H1 (cell line): ENCODE measurements around the gene ST6GALNAC3. TPM values are rescaled to one million over a fixed set of nuclear protein-coding genes. Genes with fewer than 3 reads are reported as not detected.

Source experiments
- CTCF ChIA-PET: fragments of 300-600 bp; sonication (Branson Sonifier 250); formaldehyde crosslinking; loops from one replicate; lab custom pipeline; 2021; ENCODE audit not compliant: partially characterized antibody; lab: Charles Lee
- POLR2A ChIA-PET: fragments of 300-600 bp; sonication (Branson Sonifier 250); formaldehyde crosslinking; loops from one replicate; lab custom pipeline; 2021; ENCODE audit warnings: inconsistent platforms; ENCODE audit not compliant: partially characterized antibody; lab: Charles Lee
- DNase-seq, 2 experiments: peaks; one replicate each; pipeline versions ENCODE4 v3.0.0 to v3.0.0-alpha.2; 2010 to 2022; ENCODE audit warnings: low spot score in 2 of 2, low read depth in 1 of 2, mixed read lengths in 1 of 2
- FAIRE-seq: peaks from 2 replicates; lab custom pipeline; 2011; peaks lifted over from hg19 to GRCh38; lab: Jason Lieb, UNC
- H2AFZ ChIP-seq: 2 replicates; pipeline ENCODE4 v1.8.1; 2012; ENCODE audit warnings: low read length, inconsistent platforms
- H2AK5ac ChIP-seq: 2 replicates; pipeline ENCODE4 v1.6.1; 2013; ENCODE audit warnings: low read depth, low read length
- H2BK120ac ChIP-seq: replicated peaks from 2 replicates; pipeline ENCODE3; 2013; ENCODE audit warnings: low read depth, low read length, inconsistent platforms
- H2BK12ac ChIP-seq: 2 replicates; pipeline ENCODE4 v1.6.1; 2013; ENCODE audit warnings: low read depth, low read length
- H2BK15ac ChIP-seq: 2 replicates; pipeline ENCODE4 v1.6.1; 2013; ENCODE audit warnings: low read length
- H2BK20ac ChIP-seq: 2 replicates; pipeline ENCODE4 v1.6.1; 2013; ENCODE audit warnings: low read length
- H2BK5ac ChIP-seq: 2 replicates; pipeline ENCODE4 v1.6.1; 2013; ENCODE audit warnings: low read depth, low read length
- H3K14ac ChIP-seq: 2 replicates; pipeline ENCODE4 v1.6.1; 2013; ENCODE audit warnings: inconsistent platforms; ENCODE audit not compliant: insufficient read length
- H3K18ac ChIP-seq: 2 replicates; pipeline ENCODE4 v1.6.1; 2013; ENCODE audit warnings: low read length; ENCODE audit errors: extremely low read depth
- H3K23ac ChIP-seq: 2 replicates; pipeline ENCODE4 v1.6.1; 2013; ENCODE audit warnings: inconsistent platforms; ENCODE audit not compliant: insufficient read length
- H3K23me2 ChIP-seq: 2 replicates; pipeline ENCODE4 v1.6.1; 2013; ENCODE audit warnings: low read depth, low read length
- H3K27ac ChIP-seq: 2 replicates; pipeline ENCODE4 v1.6.1; 2011; ENCODE audit warnings: low read depth, low read length, inconsistent platforms
- H3K27me3 ChIP-seq, 4 experiments: replicated peaks in 1 of 4; 1 replicate in 1 of 4; 2 replicates in 3 of 4; pipeline versions ENCODE4 v1.6.1 to v1.8.1; 2011 to 2013; ENCODE audit warnings: low read length in 3 of 4, mild to moderate bottlenecking in 3 of 4, inconsistent platforms in 2 of 4, mixed read lengths in 2 of 4, moderate library complexity in 1 of 4; ENCODE audit not compliant: control insufficient read depth in 3 of 4, insufficient read depth in 3 of 4; ENCODE audit errors: extremely low read depth in 1 of 4
- H3K36me3 ChIP-seq, 4 experiments: 2 replicates each; pipeline versions ENCODE4 v1.6.1 to v1.8.1; 2011 to 2013; ENCODE audit warnings: mild to moderate bottlenecking in 4 of 4, low read length in 3 of 4, moderate library complexity in 2 of 4, control low read depth in 1 of 4, inconsistent platforms in 1 of 4; ENCODE audit not compliant: insufficient read depth in 4 of 4, control insufficient read depth in 2 of 4
- H3K4ac ChIP-seq: replicated peaks from 2 replicates; pipeline ENCODE3; 2013; ENCODE audit warnings: low read length, low read depth, mixed read lengths, inconsistent platforms; ENCODE audit not compliant: insufficient read length
- H3K4me1 ChIP-seq, 4 experiments: replicated peaks in 1 of 4; 1 replicate in 1 of 4; 2 replicates in 3 of 4; pipeline versions ENCODE4 v1.6.1 to v1.8.1; 2011 to 2013; ENCODE audit warnings: low read length in 3 of 4, inconsistent platforms in 2 of 4, mixed read lengths in 1 of 4; ENCODE audit not compliant: insufficient read depth in 4 of 4, control insufficient read depth in 3 of 4
- H3K4me2 ChIP-seq, 2 experiments: 2 replicates each; pipeline versions ENCODE4 v1.6.1 to v1.8.1; 2011 to 2013; ENCODE audit warnings: low read depth in 2 of 2, low read length in 2 of 2, control low read depth in 1 of 2, inconsistent platforms in 1 of 2, mild to moderate bottlenecking in 1 of 2; ENCODE audit not compliant: insufficient read depth in 1 of 2
- H3K4me3 ChIP-seq, 4 experiments: fragments of 200-600, 300-600 bp in 1 of 4; sonication (generic), shearing (Covaris generic), sonication (Bioruptor Twin) in 1 of 4; 2 replicates each; pipeline versions ENCODE4 v1.5.1 to v1.8.1; 2011 to 2016; ENCODE audit warnings: low read length in 4 of 4, low read depth in 3 of 4, control low read depth in 2 of 4, inconsistent platforms in 2 of 4, mild to moderate bottlenecking in 2 of 4, mixed read lengths in 1 of 4, moderate library complexity in 1 of 4; ENCODE audit not compliant: insufficient read depth in 2 of 4; ENCODE audit errors: extremely low read depth in 1 of 4
- H3K56ac ChIP-seq: replicated peaks from 2 replicates; pipeline ENCODE3; 2013; ENCODE audit warnings: low read depth, mild to moderate bottlenecking, mixed read lengths, low read length, inconsistent platforms; ENCODE audit not compliant: insufficient read length
- H3K79me1 ChIP-seq: 2 replicates; pipeline ENCODE4 v1.6.1; 2013; ENCODE audit warnings: low read depth, low read length, control low read depth
- H3K79me2 ChIP-seq, 2 experiments: 2 replicates each; pipeline versions ENCODE4 v1.6.1 to v1.8.1; 2012 to 2013; ENCODE audit warnings: low read length in 2 of 2, mild to moderate bottlenecking in 2 of 2, inconsistent platforms in 1 of 2; ENCODE audit not compliant: insufficient read depth in 2 of 2, control insufficient read depth in 1 of 2
- H3K9ac ChIP-seq, 4 experiments: replicated peaks in 1 of 4; 1 replicate in 1 of 4; 2 replicates in 3 of 4; pipeline versions ENCODE4 v1.6.1 to v1.8.1; 2011 to 2013; ENCODE audit warnings: low read depth in 3 of 4, low read length in 3 of 4, control low read depth in 2 of 4, mild to moderate bottlenecking in 2 of 4, moderate library complexity in 2 of 4, inconsistent platforms in 1 of 4; ENCODE audit errors: extremely low read depth in 1 of 4
- H3K9me3 ChIP-seq, 2 experiments: 2 replicates each; pipeline versions ENCODE4 v1.6.1 to v1.8.1; 2012 to 2013; ENCODE audit warnings: mild to moderate bottlenecking in 2 of 2, moderate library complexity in 2 of 2, control low read depth in 1 of 2, inconsistent platforms in 1 of 2, low read depth in 1 of 2, low read length in 1 of 2, mixed read lengths in 1 of 2; ENCODE audit not compliant: insufficient read depth in 2 of 2
- H4K20me1 ChIP-seq, 2 experiments: replicated peaks in 1 of 2; 2 replicates each; pipeline versions ENCODE3 to v1.8.1; 2011 to 2013; ENCODE audit warnings: inconsistent platforms in 2 of 2, low read length in 2 of 2, mild to moderate bottlenecking in 1 of 2; ENCODE audit not compliant: insufficient read depth in 2 of 2, control insufficient read depth in 1 of 2
- H4K5ac ChIP-seq: 2 replicates; pipeline ENCODE4 v1.6.1; 2013; ENCODE audit warnings: low read length, low read depth, mixed read lengths, inconsistent platforms; ENCODE audit not compliant: insufficient read length
- H4K8ac ChIP-seq: 2 replicates; pipeline ENCODE4 v1.8.0; 2013; ENCODE audit warnings: mild to moderate bottlenecking, moderate library complexity, low read length, inconsistent platforms; ENCODE audit not compliant: insufficient read depth; ENCODE audit errors: extremely low read depth
- H4K91ac ChIP-seq: replicated peaks from 2 replicates; pipeline ENCODE3; 2013; ENCODE audit warnings: low read length, mixed read lengths, inconsistent platforms; ENCODE audit not compliant: insufficient read length
- RXRA ChIP-seq: IDR thresholded peaks from 2 replicates; pipeline ENCODE4 v1.6.1; 2011; ENCODE audit warnings: low read depth, mild to moderate bottlenecking, low read length, moderate library complexity; ENCODE audit not compliant: insufficient read depth
- WGBS, 2 experiments: shearing (Covaris generic) in 1 of 2; methylation state at CpG; one replicate each; pipeline versions ENCODE4 v1.1.6 to v1.1.7; 2013 to 2015; ENCODE audit warnings: low lambda C conversion rate in 2 of 2, mixed read lengths in 2 of 2, inconsistent platforms in 1 of 2, low coverage in 1 of 2, missing lambda C conversion rate in 1 of 2; ENCODE audit not compliant: insufficient replicate concordance in 2 of 2, insufficient coverage in 1 of 2, insufficient read length in 1 of 2; ENCODE audit errors: extremely low coverage in 1 of 2, missing lambda C conversion rate in 1 of 2; 5-methylcytosine and 5-hydroxymethylcytosine counted together
- polyA plus RNA-seq, 7 experiments: library from polyadenylated mRNA; depleted of rRNA in 3 of 7; stranded (reverse) in 5 of 7; unstranded in 2 of 7; fragments of >200 nt in 5 of 7; fragments of 200-250 nt in 2 of 7; gene quantifications; 1 replicate in 5 of 7; 2 replicates in 1 of 7; 4 replicates in 1 of 7; pipeline versions ENCODE4 v1.2.1 to v1.2.3, GENCODE V29; 2011 to 2013; ENCODE audit warnings: missing spikeins in 2 of 7, mixed read lengths in 2 of 7
- total RNA-seq: library from RNA; stranded (reverse); fragmentation: NEBNext Ultra II Directional; extraction: Animal tissue kit (Norgen Biotek cat#: 25700); gene quantifications from 2 replicates; pipeline ENCODE4 v1.2.1, GENCODE V29; 2021

The ST6GALNAC3 gene
- total and polyA plus RNA-seq, 2 of the 8 experiments (the other 6 are each of a cell fraction or from before 2014, with no cell fraction given) = 4.9 to 19.0 TPM

- 96% methylated on average over 6 of the region's 6 CpGs; no CpG with 5 or more reads in 1 of the 2 experiments for WGBS, 2 experiments
- CTCF ChIA-PET = no interaction called here
Observed at GRCh38 chr1:76568573-76569238, 494.2 kb downstream of the ST6GALNAC3 start.

More at GRCh38 chr1:76568573-76569238, 494.2 kb downstream of the ST6GALNAC3 start:
- H2BK120ac ChIP-seq = no peak overlapping the region
- DNase-seq (no peak), FAIRE-seq (no peak)
- H3K79me2 ChIP-seq = no peaks in the 10 kb centered on the region
- TF ChIP-seq RXRA = no peak
- no peak overlapping the region for H3K4me2 ChIP-seq
- no peak overlapping the region for H2BK15ac ChIP-seq
- H3K14ac ChIP-seq = no peak overlapping the region
- H3K36me3 ChIP-seq = no peaks in the 10 kb centered on the region
- no peak overlapping the region for H2BK12ac ChIP-seq
- H3K4me1 ChIP-seq = peaks cover 0 to 3% (median 0%) of the 10 kb centered on the region in 4 experiments; a peak in 1 of 7 replicates
- H3K4me3 ChIP-seq = no peak overlapping the region
- no peak overlapping the region for H3K23ac ChIP-seq
- no peak overlapping the region for H4K91ac ChIP-seq
- no peak overlapping the region for H2BK20ac ChIP-seq
- no peak overlapping the region for H4K8ac ChIP-seq
- no peak overlapping the region for H2AK5ac ChIP-seq
- H2AFZ ChIP-seq = no peak overlapping the region
- no peaks in the 10 kb centered on the region for H3K9me3 ChIP-seq
- H3K18ac ChIP-seq = no peak overlapping the region
- H4K20me1 ChIP-seq = no peaks in the 10 kb centered on the region
- H3K9ac ChIP-seq = no peak overlapping the region
- no peaks in the 10 kb centered on the region; the same call in 1 of the 2 replicates for H3K23me2 ChIP-seq
- H3K4ac ChIP-seq = no peak overlapping the region
- no peaks in the 10 kb centered on the region for H3K27me3 ChIP-seq
- POLR2A ChIA-PET = no interaction called here
- H2BK5ac ChIP-seq = no peak overlapping the region
- H3K27ac ChIP-seq = no peak overlapping the region
- H3K56ac ChIP-seq = no peak overlapping the region
- no peaks in the 10 kb centered on the region for H3K79me1 ChIP-seq
- no peak overlapping the region for H4K5ac ChIP-seq
